Skeletal muscle tissue (tissue), 4 donors: ENCODE data around the gene TMEM163. TPM values are rescaled to one million over a fixed set of nuclear protein-coding genes. Genes with fewer than 3 reads are reported as not detected.
"Not testable (repeated sequence)": the region's sequence is repeated elsewhere in the genome, so short reads cannot be mapped to it uniquely, and the experiment has no call there.

Experiments
- H3K27ac ChIP-seq: one replicate; pipeline ENCODE4 v1.7.0; 2013; ENCODE audit warnings: mild to moderate bottlenecking, low read depth, low read length, inconsistent platforms
- H3K27me3 ChIP-seq, 3 donors: one replicate each; pipeline ENCODE4 v1.7.0; 2013; ENCODE audit warnings: low read length in 3 of 3; ENCODE audit not compliant: control insufficient read depth in 3 of 3, insufficient read depth in 3 of 3
- H3K36me3 ChIP-seq, 3 donors: one replicate each; pipeline ENCODE4 v1.7.0; 2013; ENCODE audit warnings: low read length in 3 of 3; ENCODE audit not compliant: control insufficient read depth in 3 of 3, insufficient read depth in 3 of 3
- H3K4me1 ChIP-seq, 3 donors: one replicate each; pipeline ENCODE4 v1.7.0; 2013; ENCODE audit warnings: low read length in 3 of 3, mild to moderate bottlenecking in 3 of 3; ENCODE audit not compliant: control insufficient read depth in 3 of 3, insufficient read depth in 3 of 3
- H3K4me3 ChIP-seq, 3 donors: one replicate each; pipeline ENCODE4 v1.7.0; 2013; ENCODE audit warnings: low read length in 3 of 3
- H3K9ac ChIP-seq, 3 donors: one replicate each; pipeline ENCODE4 v1.7.0; 2013; ENCODE audit warnings: low read length in 3 of 3, mild to moderate bottlenecking in 3 of 3, moderate library complexity in 2 of 3, low read depth in 1 of 3
- H3K9me3 ChIP-seq, 3 donors: one replicate each; pipeline ENCODE4 v1.7.0; 2013; ENCODE audit warnings: low read length in 3 of 3; ENCODE audit not compliant: control insufficient read depth in 3 of 3
- total RNA-seq: library from RNA; depleted of rRNA; stranded (reverse); fragments of >200 nt; gene quantifications from one replicate; pipeline ENCODE4 v1.2.3, GENCODE V29; 2014
- donor health status: Osteomylitis.

Gene TMEM163
- total RNA-seq, 1 donor from 2014 or later = 1.0 TPM

DNA sequence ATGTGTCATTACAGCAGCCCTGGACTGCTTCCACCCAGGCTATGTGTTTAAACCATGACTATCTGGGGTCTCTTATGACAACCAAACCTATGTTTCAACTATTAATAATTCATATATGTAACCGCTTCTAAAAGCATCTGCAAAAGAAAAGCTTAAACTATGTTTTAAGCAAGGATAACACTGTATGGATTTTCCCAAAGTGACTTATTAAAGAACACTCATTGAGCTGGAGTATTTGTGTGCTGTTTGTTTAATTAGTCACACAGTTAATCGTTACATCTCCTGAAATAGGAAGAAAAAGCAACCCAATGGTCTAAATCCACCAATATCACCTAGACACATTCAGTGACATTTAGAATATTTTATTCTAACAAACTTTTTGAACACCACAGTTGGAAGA is 51.3 kb downstream of the TMEM163 start:
- Histone ChIP-seq H3K27ac (no peak overlapping the region), H3K9ac (no peak overlapping the region), H3K4me1 (no peaks in the 10 kb centered on the region), H3K27me3 (peaks cover 0 to 7% (median 0%) of the 10 kb centered on the region in 3 donors), H3K9me3 (no peaks in the 10 kb centered on the region), H3K36me3 (no peaks in the 10 kb centered on the region), H3K4me3 (no peak overlapping the region)

DNA sequence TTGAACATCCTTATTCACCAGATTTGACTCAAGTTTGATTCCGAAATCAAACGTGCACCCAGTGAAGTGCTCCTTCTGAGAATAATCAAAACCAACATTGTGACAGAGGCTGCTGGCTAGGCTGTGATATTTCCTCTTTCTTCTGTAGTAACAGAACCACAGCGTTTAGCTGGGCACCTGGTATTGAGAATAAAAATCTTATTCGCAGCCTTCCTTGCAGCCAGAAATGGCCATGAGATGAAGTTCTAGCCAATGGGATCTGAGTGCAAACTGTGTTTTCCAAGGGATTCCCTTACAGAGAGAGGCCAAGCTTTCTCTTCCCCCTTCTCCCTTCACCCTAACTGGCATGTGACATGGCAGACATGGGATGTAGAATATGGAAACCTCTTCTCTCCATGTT is 51.7 kb downstream of the TMEM163 start:
- no peak overlapping the region for H3K4me3 ChIP-seq
- H3K27ac ChIP-seq = no peak overlapping the region
- no peaks in the 10 kb centered on the region for H3K4me1 ChIP-seq
- peaks cover 0 to 7% (median 0%) of the 10 kb centered on the region in 3 donors for H3K27me3 ChIP-seq
- H3K36me3 ChIP-seq = no peaks in the 10 kb centered on the region
- H3K9ac ChIP-seq = no peak overlapping the region
- H3K9me3 ChIP-seq = no peaks in the 10 kb centered on the region

DNA sequence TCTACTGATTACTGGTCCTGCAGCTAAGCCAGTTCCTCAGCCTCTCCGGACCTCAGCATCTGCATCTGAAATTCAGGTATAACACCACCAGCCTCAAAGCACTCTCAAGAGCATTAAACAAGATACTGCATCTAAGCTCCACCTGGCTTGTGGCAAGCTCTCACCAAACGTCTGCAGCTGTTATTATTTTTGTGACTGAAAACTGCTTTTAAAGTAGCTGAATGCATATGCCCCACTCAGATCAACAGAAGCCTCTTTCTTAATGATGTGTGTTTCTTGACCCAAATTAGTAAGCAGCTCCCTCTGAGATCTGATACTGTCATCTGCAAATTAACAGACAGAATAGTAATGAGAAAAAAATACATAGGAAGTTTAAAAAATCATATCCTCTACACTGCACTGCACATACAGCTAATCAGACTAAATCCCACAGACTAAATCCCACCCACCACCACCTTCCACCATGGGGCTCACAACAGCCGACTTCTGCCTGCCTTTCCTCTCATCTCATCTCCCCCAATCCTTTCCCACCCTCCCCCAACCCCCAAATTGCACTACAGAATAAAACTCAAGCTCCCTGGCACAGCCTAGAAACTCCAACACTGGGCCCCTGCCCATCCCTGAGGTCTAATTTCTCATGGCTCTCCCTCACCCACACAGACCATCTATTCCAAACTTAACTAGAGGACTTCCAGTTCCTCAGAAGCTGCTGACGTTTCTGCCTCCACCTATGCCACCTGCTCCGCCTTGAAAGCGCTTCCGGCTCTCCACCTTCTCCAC is 52.9 kb downstream of the TMEM163 start:
- Histone ChIP-seq H3K27ac (no peak overlapping the region), H3K9ac (no peak overlapping the region), H3K36me3 (no peaks in the 10 kb centered on the region), H3K4me1 (no peaks in the 10 kb centered on the region), H3K9me3 (no peaks in the 10 kb centered on the region), H3K27me3 (peaks cover 0 to 7% (median 0%) of the 10 kb centered on the region in 3 donors), H3K4me3 (no peak overlapping the region)

DNA sequence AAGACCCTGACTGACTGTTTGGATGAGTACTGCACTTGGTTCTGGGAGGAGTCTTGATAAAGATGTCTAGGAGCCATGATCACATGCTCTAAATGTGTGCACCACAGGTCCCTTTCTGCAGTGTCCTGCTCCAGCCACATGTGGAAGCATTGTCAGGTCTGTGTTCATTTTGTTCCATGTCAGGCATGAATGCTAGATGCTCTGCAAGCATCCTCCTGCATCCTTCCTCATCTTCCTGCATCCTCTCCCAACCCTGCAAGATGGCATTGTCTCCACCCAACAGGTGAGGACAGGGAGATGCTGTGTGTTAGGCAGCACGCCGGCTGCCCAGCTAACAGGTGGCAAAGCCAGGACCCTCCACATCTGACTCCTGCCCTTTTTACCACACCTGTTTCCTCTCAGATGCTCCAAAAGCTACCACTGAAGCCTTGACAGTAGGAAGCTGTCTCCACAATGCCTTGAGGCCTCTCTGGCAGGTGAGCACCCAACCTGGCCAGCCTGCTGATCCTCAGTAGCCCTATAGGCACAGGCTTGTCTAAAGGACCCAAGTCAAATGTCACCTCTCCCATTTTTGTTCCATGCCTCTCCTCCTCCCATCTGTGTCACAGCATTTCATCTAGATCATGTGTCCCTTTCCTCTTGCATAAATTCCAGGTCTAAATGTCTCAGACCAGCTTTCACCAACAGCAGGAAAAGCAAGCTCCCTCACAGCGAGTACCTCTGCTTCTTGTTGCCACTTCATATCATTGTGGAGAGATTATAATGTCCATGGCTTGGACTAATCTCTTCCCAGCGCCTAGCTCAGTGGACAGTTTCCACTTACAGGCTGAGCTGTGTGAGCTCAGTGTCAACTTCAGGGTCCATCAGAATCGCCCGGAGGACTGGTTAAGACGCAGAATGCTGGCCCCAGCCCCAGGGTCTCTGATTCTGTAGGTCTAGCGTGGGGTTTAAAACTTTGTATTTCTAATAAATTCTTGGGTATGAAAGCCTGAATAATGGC is 55.0 kb downstream of the TMEM163 start:
- Histone ChIP-seq H3K4me1 (no peaks in the 10 kb centered on the region), H3K27me3 (peaks cover 0 to 3% (median 0%) of the 10 kb centered on the region in 3 donors), H3K27ac (no peak overlapping the region), H3K36me3 (no peaks in the 10 kb centered on the region), H3K9ac (no peak overlapping the region), H3K9me3 (no peaks in the 10 kb centered on the region), H3K4me3 (no peak overlapping the region)

DNA sequence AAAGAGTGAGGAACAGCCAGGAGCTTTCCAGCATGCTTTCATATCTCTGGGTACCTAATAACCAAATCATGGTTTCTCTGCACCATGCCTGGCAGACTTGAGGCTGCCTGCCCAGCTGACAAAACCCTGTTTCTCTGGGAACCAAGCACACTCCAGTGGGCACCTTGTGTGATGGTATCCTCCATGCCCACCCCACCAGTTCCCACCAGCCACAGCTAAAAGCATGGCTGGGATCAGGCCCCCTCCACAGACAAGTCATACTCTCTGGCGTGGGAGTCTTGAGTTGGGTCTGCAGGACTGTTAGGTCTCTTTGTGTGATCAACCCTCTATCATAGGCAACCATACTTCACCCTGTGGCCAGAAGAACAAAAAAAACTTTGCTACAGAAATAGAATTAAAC is 56.0 kb downstream of the TMEM163 start:
- Histone ChIP-seq H3K27ac (no peak overlapping the region), H3K27me3 (peaks cover 0 to 3% (median 0%) of the 10 kb centered on the region in 3 donors), H3K9me3 (no peaks in the 10 kb centered on the region), H3K4me1 (no peaks in the 10 kb centered on the region), H3K4me3 (no peak overlapping the region), H3K9ac (no peak overlapping the region), H3K36me3 (no peaks in the 10 kb centered on the region)

GRCh38 chr2:134660626-134661402 is 58.0 kb downstream of the TMEM163 start:
- Histone ChIP-seq H3K36me3 (no peaks in the 10 kb centered on the region), H3K4me1 (no peaks in the 10 kb centered on the region), H3K27ac (no peak overlapping the region), H3K27me3 (no peaks in the 10 kb centered on the region), H3K9ac (no peak overlapping the region), H3K9me3 (no peaks in the 10 kb centered on the region), H3K4me3 (no peak overlapping the region)

DNA sequence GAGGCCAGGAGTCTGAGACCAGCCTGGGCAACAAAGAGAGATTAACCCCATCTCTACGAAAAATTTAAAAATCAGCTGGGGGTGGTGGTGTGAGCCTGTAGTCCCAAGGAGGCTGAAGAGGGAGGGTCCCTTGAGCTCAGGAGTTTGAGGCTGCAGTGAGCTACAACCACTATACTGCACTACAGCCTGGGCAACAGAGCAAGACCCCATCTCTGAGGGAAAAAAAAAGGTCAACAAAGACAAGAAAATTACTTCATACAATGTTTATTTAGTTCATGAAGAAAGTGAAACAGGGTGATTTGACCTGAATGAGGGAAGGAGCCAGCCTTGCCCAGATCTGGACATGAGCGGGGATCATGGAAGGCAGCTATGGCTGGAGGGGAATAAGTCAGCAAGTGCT is 59.1 kb downstream of the TMEM163 start:
- Histone ChIP-seq H3K27me3 (no peaks in the 10 kb centered on the region), H3K9me3 (no peaks in the 10 kb centered on the region), H3K4me3 (no peak overlapping the region), H3K4me1 (no peaks in the 10 kb centered on the region), H3K27ac (no peak overlapping the region), H3K36me3 (no peaks in the 10 kb centered on the region), H3K9ac (no peak overlapping the region)

GRCh38 chr2:134657650-134658250 is 61.0 kb downstream of the TMEM163 start:
- Histone ChIP-seq H3K27me3 (no peaks in the 10 kb centered on the region), H3K4me1 (no peaks in the 10 kb centered on the region), H3K27ac (no peak overlapping the region), H3K9me3 (no peaks in the 10 kb centered on the region), H3K36me3 (no peaks in the 10 kb centered on the region), H3K9ac (no peak overlapping the region), H3K4me3 (no peak overlapping the region)

DNA sequence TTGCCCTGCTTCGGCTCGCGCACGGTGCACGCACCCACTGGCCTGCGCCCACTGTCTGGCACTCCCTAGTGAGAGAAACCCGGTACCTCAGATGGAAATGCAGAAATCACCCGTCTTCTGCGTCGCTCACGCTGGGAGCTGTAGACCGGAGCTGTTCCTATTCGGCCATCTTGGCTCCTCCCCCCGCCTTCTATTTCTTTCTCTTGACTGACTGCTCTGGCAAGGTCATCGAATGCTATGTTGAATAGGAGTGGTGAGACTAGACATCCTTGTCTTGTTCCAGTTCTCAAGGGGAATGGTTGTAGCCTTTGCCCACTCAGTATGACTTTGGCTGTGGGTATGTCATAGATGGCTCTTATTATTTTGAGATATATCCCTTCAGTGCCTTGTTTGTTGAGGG is 62.4 kb downstream of the TMEM163 start:
- not testable (repeated sequence) for H3K9me3 ChIP-seq, H3K27me3 ChIP-seq, H3K4me1 ChIP-seq, H3K4me3 ChIP-seq, H3K36me3 ChIP-seq, H3K9ac ChIP-seq, H3K27ac ChIP-seq
